Naive thymus-derived CD4-positive, alpha-beta T cell (primary cell): Measurements from ENCODE around the gene TGOLN2. TPM values are rescaled to one million over a fixed set of nuclear protein-coding genes. Genes with fewer than 3 reads are reported as not detected.

Source experiments
- ATAC-seq: fragments of 150-1000 bp; cut with Tn5 transposase; 2 replicates; pipeline ENCODE4 v1.10.0; 2021; ENCODE audit warnings: mild to moderate bottlenecking, moderate library complexity
- CTCF ChIA-PET: fragments of 350-600 bp; sonication (Branson Sonifier 250); formaldehyde crosslinking; loops from one replicate; lab custom pipeline; 2021; ENCODE audit warnings: antibody characterized with exemption; lab: Charles Lee
- POLR2A ChIA-PET: fragments of 350-600 bp; sonication (Branson Sonifier 250); formaldehyde crosslinking; loops from one replicate; lab custom pipeline; 2021; ENCODE audit warnings: antibody characterized with exemption, inconsistent platforms; lab: Charles Lee
- DNase-seq, 9 donors: peaks; one replicate each; pipeline versions ENCODE4 v3.0.0 to v3.0.0-alpha.2; 2020 to 2022; ENCODE audit warnings: mixed read lengths in 1 of 9
- H3K27ac ChIP-seq: one replicate; pipeline ENCODE4 v1.7.0; 2013; ENCODE audit warnings: mild to moderate bottlenecking, low read depth, low read length, moderate library complexity
- H3K27me3 ChIP-seq, 2 donors: one replicate each; pipeline ENCODE4 v1.7.0; 2013; ENCODE audit warnings: low read length in 2 of 2, mild to moderate bottlenecking in 2 of 2, moderate library complexity in 2 of 2; ENCODE audit not compliant: control insufficient read depth in 2 of 2, insufficient read depth in 2 of 2
- H3K36me3 ChIP-seq, 3 experiments: 1 replicate in 2 of 3; 2 replicates in 1 of 3; pipeline ENCODE4 v1.7.0; 2013; ENCODE audit warnings: low read length in 3 of 3, mild to moderate bottlenecking in 3 of 3, moderate library complexity in 1 of 3; ENCODE audit not compliant: insufficient read depth in 3 of 3, control insufficient read depth in 2 of 3
- H3K4me1 ChIP-seq, 2 donors: one replicate each; pipeline ENCODE4 v1.7.0; 2013; ENCODE audit warnings: low read length in 2 of 2, mild to moderate bottlenecking in 2 of 2, moderate library complexity in 1 of 2; ENCODE audit not compliant: control insufficient read depth in 2 of 2, insufficient read depth in 2 of 2
- H3K4me3 ChIP-seq: 2 replicates; pipeline ENCODE4 v1.7.0; 2013; ENCODE audit warnings: mild to moderate bottlenecking, low read length
- H3K9me3 ChIP-seq, 3 experiments: 1 replicate in 2 of 3; 2 replicates in 1 of 3; pipeline ENCODE4 v1.7.0; 2013; ENCODE audit warnings: low read length in 3 of 3; ENCODE audit not compliant: control insufficient read depth in 2 of 3
- H3K27ac Mint-ChIP-seq, 9 donors: one replicate each; pipeline ENCODE4 v1.8.0; 2020 to 2022; ENCODE audit warnings: mixed read lengths in 9 of 9, mild to moderate bottlenecking in 8 of 9, moderate library complexity in 5 of 9, inconsistent platforms in 2 of 9
- H3K27me3 Mint-ChIP-seq, 5 donors: one replicate each; pipeline ENCODE4 v1.8.0; 2021 to 2022; ENCODE audit warnings: mixed read lengths in 5 of 5, mild to moderate bottlenecking in 1 of 5
- H3K36me3 Mint-ChIP-seq, 5 donors: one replicate each; pipeline ENCODE4 v1.8.0; 2020 to 2022; ENCODE audit warnings: mixed read lengths in 5 of 5, mild to moderate bottlenecking in 3 of 5, inconsistent platforms in 1 of 5
- H3K4me1 Mint-ChIP-seq, 7 donors: one replicate each; pipeline ENCODE4 v1.8.0; 2020 to 2022; ENCODE audit warnings: mixed read lengths in 7 of 7, mild to moderate bottlenecking in 3 of 7, inconsistent platforms in 1 of 7
- H3K4me3 Mint-ChIP-seq, 10 donors: one replicate each; pipeline ENCODE4 v1.8.0; 2020 to 2022; ENCODE audit warnings: mild to moderate bottlenecking in 10 of 10, mixed read lengths in 10 of 10, moderate library complexity in 6 of 10, inconsistent platforms in 2 of 10
- H3K9me3 Mint-ChIP-seq, 11 donors: one replicate each; pipeline ENCODE4 v1.8.0; 2020 to 2022; ENCODE audit warnings: mixed read lengths in 11 of 11, mild to moderate bottlenecking in 4 of 11, inconsistent platforms in 1 of 11, moderate library complexity in 1 of 11
- intact Hi-C, 2 donors: fragments of 100-400 bp; cut with micrococcal nuclease; formaldehyde crosslinking; loops; one replicate each; pipeline ENCODE4 v1.15.1; 2023
- polyA plus RNA-seq, 2 donors: library from polyadenylated mRNA; unstranded; fragments of 300-500 nt; fragmentation: Illumina TruSeq; gene quantifications; one replicate each; pipeline ENCODE4 v1.2.3, GENCODE V29; 2021
- total RNA-seq, 6 experiments: library from RNA in 5 of 6; stranded (reverse) in 5 of 6; gene quantifications; 1 replicate in 5 of 6; 2 replicates in 1 of 6; pipeline ENCODE4 v1.2.3 and lab custom pipeline; 2021 to 2026

The TGOLN2 gene
- total and polyA plus RNA-seq, 7 experiments from 2014 or later: 75.7 to 200 (median 145) TPM

DNA sequence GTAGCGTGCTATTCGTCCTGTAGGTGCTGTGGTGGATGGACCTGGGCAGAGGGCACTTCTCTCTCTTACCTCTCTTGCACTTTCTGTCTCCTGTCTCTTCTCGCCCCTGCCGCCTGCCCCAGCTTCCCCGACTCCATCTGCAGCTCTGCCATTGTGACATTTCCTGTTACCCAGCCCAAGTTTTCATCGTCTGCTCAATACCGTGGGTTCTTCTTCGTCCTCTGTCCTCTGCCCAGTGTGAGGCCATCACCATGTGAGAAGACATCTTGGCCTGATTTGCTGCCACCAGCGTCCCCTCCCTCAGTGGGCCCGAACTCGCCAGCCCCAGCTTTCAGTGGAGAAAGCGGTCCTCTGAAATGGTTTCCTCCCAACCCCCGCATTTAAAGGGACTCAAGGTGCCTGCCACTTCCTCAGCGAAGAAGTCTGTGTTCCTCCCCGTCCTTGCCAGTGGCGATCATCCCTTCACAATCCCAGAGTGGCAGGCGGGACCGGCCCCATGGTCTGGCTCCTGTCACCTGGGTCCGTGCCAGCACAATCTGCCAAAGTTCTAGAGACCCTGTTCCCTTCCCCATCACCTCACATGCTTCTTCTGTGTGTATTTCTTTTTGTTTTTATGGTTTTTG is 18.0 kb downstream of the TGOLN2 start:
- peak; percentile 54 for ATAC-seq
- intact Hi-C loops: loop anchor here (1.0 to 5.0 kb wide), 4 partner anchors 10 to 242 kb away; partner anchors contain the start of genes ELMOD3 (in 1 of the 2), RETSAT (in 1 of the 2) and TGOLN2 (in 1 of the 2)
- H3K4me1 ChIP-seq: peaks cover 11 to 31% of the 10 kb centered on the region in 2 donors
- peak in 6 of 9 donors; percentile 36 to 50 (median 42) for DNase-seq
- no peaks in the 10 kb centered on the region for H3K27me3 ChIP-seq
- peaks cover 0 to 2% (median 0%) of the 10 kb centered on the region in 11 donors for H3K9me3 Mint-ChIP-seq
- peak overlapping the region; percentile 58 to 98 (median 95) for H3K27ac Mint-ChIP-seq
- H3K4me3 Mint-ChIP-seq: peak overlapping the region; percentile 80 to 93 (median 86)
- H3K27me3 Mint-ChIP-seq: peaks cover 0 to 3% (median 0%) of the 10 kb centered on the region in 5 donors
- H3K27ac ChIP-seq: peak overlapping the region; percentile 67
- H3K36me3 ChIP-seq: peaks cover 0 to 13% (median 0%) of the 10 kb centered on the region in 3 experiments
- ChIA-PET POLR2A (interaction anchor here (0.6 to 9.5 kb wide), 7 partner anchors 9 to 1252 kb away, joined by 3 to 220 read pairs (median 7); partner anchors contain the start of genes ELMOD3, MAT2A, RETSAT and TGOLN2), CTCF (interaction anchor here (1.4 to 2.1 kb wide), 5 partner anchors 9 to 17 kb away, joined by 4 to 9 read pairs (median 7); no protein-coding TSS in a partner anchor)
- no peaks in the 10 kb centered on the region for H3K9me3 ChIP-seq
- H3K36me3 Mint-ChIP-seq: peaks cover 0 to 21% (median 0%) of the 10 kb centered on the region in 5 donors
- peaks cover 21 to 60% (median 48%) of the 10 kb centered on the region in 7 donors for H3K4me1 Mint-ChIP-seq
- H3K4me3 ChIP-seq: peak overlapping the region; percentile 57

DNA sequence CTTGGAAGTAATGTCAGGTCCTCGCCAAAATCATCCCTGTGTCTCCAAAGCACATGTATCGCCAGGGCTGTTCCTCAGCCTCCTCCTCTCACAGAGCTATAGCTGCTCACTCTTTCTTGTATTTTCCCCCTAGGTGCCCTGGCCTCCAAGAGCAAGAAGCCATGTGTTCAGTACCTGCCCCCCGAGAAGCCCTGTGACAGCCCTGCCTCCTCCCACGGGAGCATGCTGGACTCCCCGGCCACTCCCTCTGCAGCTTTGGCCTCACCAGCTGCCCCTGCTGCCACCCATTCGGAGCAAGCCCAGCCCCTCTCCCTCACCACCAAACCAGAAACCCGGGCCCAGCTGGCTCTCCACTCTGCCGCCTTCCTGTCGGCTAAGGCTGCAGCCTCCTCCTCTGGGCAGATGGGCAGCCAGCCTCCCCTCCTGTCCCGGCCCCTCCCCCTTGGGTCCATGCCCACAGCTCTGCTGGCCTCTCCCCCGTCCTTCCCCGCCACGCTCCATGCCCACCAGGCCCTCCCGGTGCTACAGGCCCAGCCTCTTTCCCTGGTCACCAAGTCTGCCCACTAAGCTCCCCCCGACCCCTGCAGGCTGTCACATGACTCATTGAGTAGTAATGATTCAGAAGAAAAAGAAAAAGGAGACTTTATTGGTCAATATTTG is 18.8 kb downstream of the TGOLN2 start:
- ChIA-PET POLR2A (interaction anchor here (0.6 to 9.5 kb wide), 7 partner anchors 8 to 1253 kb away, joined by 3 to 220 read pairs (median 7); partner anchors contain the start of genes ELMOD3, MAT2A, RETSAT and TGOLN2), CTCF (interaction anchor here (1.4 to 2.1 kb wide), 5 partner anchors 8 to 18 kb away, joined by 4 to 9 read pairs (median 7); no protein-coding TSS in a partner anchor)
- H3K36me3 ChIP-seq: peaks cover 0 to 5% (median 0%) of the 10 kb centered on the region in 3 experiments
- peak overlapping the region; percentile 67 for H3K27ac ChIP-seq
- Mint-ChIP-seq H3K9me3 (peaks cover 0 to 2% (median 0%) of the 10 kb centered on the region in 11 donors), H3K27me3 (peaks cover 0 to 8% (median 0%) of the 10 kb centered on the region in 5 donors), H3K4me1 (peaks cover 26 to 56% (median 48%) of the 10 kb centered on the region in 7 donors), H3K36me3 (peaks cover 0 to 17% (median 0%) of the 10 kb centered on the region in 5 donors), H3K27ac (peak overlapping the region; percentile 43 to 98 (median 95)), H3K4me3 (peak overlapping the region; percentile 23 to 93 (median 86))
- DNase-seq (peak in 2 of 9 donors; percentile 16 to 18), ATAC-seq (peak; percentile 8)
- peaks cover 11 to 31% of the 10 kb centered on the region in 2 donors for H3K4me1 ChIP-seq
- H3K9me3 ChIP-seq: no peaks in the 10 kb centered on the region
- peak overlapping the region; percentile 57 for H3K4me3 ChIP-seq
- intact Hi-C loops: loop anchor here (1.0 to 5.0 kb wide), 2 partner anchors 45 to 243 kb away; partner anchors contain the start of genes ELMOD3 (in 1 of the 2) and RETSAT (in 1 of the 2)
- H3K27me3 ChIP-seq: no peaks in the 10 kb centered on the region

DNA sequence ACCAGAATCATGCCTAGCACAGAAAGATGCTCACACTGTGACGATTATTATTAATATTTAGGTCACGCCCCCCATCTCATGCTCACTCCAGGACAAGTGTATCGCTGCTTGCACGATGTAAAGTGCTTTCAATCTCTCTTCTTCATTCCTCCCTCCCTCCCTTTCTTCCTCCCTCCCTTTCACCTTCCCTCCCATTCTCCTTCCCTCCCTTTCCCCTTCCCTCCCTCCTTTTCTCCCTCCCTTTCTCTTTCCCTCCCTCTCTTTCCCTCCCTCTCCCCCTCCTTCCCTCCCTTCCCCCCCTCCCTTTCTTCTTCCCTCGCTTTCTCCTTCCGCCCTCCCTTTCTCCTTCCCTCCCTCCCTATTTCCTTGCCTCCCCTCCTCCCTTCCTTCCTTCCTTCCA is 19.6 kb downstream of the TGOLN2 start:
- no peaks in the 10 kb centered on the region for H3K36me3 ChIP-seq
- DNase-seq (no peak), ATAC-seq (no peak)
- intact Hi-C loops: loop anchor here in 1 of 2 donors (5.0 kb wide), 1 partner anchor 244 kb away; no protein-coding TSS in a partner anchor
- no peak overlapping the region for H3K4me3 ChIP-seq
- Mint-ChIP-seq H3K4me1 (peaks cover 28 to 51% (median 48%) of the 10 kb centered on the region in 7 donors), H3K27me3 (peaks cover 0 to 9% (median 0%) of the 10 kb centered on the region in 5 donors), H3K36me3 (peaks cover 0 to 11% (median 0%) of the 10 kb centered on the region in 5 donors), H3K4me3 (peak overlapping the region in 9 of 10 donors; percentile 23 to 93 (median 86)), H3K27ac (peak overlapping the region in 8 of 9 donors; percentile 41 to 97 (median 94)), H3K9me3 (peaks cover 0 to 2% (median 0%) of the 10 kb centered on the region in 11 donors)
- no peaks in the 10 kb centered on the region for H3K9me3 ChIP-seq
- no peaks in the 10 kb centered on the region for H3K27me3 ChIP-seq
- POLR2A ChIA-PET: interaction anchor here (0.6 to 9.5 kb wide), 3 partner anchors 14 to 368 kb away, joined by 3 to 220 read pairs (median 7); partner anchors contain the start of genes MAT2A and TGOLN2
- CTCF ChIA-PET: no interaction called here
- peak overlapping the region; percentile 60 for H3K27ac ChIP-seq
- peaks cover 11 to 31% of the 10 kb centered on the region in 2 donors for H3K4me1 ChIP-seq

DNA sequence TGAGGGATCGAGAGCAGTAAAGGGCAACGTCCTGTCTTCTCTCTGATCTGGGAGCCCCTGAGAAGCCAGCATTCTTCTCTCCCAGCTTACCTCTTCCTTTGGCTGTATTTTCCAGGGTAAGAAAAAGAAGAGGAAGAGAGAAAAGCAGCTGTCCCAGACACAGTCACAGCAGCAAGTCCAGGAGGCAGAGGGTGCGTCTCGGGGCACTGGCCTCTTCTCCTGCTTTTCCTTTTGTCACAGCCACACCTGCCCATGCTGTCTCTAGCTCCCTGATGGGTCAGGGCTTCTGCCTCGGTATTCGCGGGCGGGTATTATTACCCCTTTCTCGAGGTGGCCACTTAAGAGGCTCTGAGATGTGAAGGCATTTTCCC is 20.3 kb downstream of the TGOLN2 start:
- Histone ChIP-seq H3K36me3 (no peaks in the 10 kb centered on the region), H3K27ac (peak overlapping the region; percentile 60), H3K4me1 (peaks cover 11 to 31% of the 10 kb centered on the region in 2 donors), H3K27me3 (no peaks in the 10 kb centered on the region), H3K4me3 (peak overlapping the region; percentile 50), H3K9me3 (no peaks in the 10 kb centered on the region)
- DNase-seq: no peak
- H3K9me3 Mint-ChIP-seq: peaks cover 0 to 2% (median 0%) of the 10 kb centered on the region in 11 donors
- intact Hi-C loops: loop anchor here in 1 of 2 donors (5.0 kb wide), 1 partner anchor 245 kb away; no protein-coding TSS in a partner anchor
- peak overlapping the region; percentile 35 to 93 (median 80) for H3K4me3 Mint-ChIP-seq
- H3K4me1 Mint-ChIP-seq: peaks cover 28 to 51% (median 48%) of the 10 kb centered on the region in 7 donors
- CTCF ChIA-PET: interaction anchor here (0.6 kb wide), 1 partner anchor 44 kb away, joined by 3 read pairs; no protein-coding TSS in a partner anchor
- H3K27ac Mint-ChIP-seq: peak overlapping the region in 8 of 9 donors; percentile 78 to 97 (median 94)
- POLR2A ChIA-PET: interaction anchor here (0.6 to 9.5 kb wide), 7 partner anchors 8 to 367 kb away, joined by 3 to 220 read pairs (median 3); partner anchors contain the start of genes ELMOD3, RETSAT and TGOLN2
- peaks cover 0 to 11% (median 0%) of the 10 kb centered on the region in 5 donors for H3K27me3 Mint-ChIP-seq
- peak; percentile 1 for ATAC-seq
- H3K36me3 Mint-ChIP-seq: peaks cover 0 to 11% (median 0%) of the 10 kb centered on the region in 5 donors

DNA sequence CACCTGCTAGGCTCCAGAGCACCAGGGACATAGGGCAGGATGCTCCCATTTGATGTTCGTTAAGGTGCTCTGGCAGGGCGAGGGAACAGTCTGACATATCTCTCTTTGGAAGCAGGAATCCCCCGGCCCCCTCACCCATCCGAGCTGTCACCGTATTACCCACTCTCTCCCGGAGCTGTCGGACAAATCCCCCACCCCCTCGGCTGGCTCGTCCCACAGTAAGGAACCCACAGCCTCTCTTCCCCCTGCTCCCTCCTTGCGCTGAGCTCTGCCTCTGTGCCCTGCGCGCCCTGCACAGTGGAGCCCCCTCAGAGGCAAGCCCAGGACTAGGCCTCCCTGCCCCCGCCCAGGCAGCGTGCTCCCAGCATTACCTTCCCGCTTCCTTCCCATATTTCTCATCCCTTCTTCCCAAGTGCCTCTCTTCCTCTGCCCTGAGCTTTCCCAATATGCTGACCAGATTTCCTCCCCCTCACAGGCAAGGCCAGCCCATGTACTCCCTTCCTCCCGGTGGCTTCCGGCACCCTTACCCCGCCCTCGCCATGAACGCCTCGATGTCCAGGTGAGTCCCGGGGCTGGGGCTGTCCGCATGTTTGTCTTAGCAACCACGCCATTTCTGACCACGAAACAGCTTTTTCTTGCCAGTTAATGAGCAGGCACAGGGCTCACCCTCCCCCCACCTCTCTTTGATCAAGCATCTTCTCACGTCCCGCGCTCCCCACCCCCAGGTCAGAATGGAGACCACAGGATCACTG is 23.8 kb downstream of the TGOLN2 start:
- peak overlapping the region in 1 of 9 donors; percentile 41 for H3K27ac Mint-ChIP-seq
- H3K4me3 Mint-ChIP-seq: no peak overlapping the region
- DNase-seq (no peak), ATAC-seq (no peak)
- H3K36me3 Mint-ChIP-seq: peaks cover 0 to 4% (median 0%) of the 10 kb centered on the region in 5 donors
- peaks cover 5 to 17% of the 10 kb centered on the region in 2 donors for H3K4me1 ChIP-seq
- no peaks in the 10 kb centered on the region for H3K36me3 ChIP-seq
- no peaks in the 10 kb centered on the region for H3K27me3 ChIP-seq
- intact Hi-C loops: no loop called here
- ChIA-PET POLR2A (interaction anchor here (9.5 kb wide), 1 partner anchor 18 kb away, joined by 220 read pairs; the partner anchor contains the start of gene TGOLN2), CTCF (interaction anchor here (0.6 kb wide), 1 partner anchor 293 kb away, joined by 4 read pairs; no protein-coding TSS in a partner anchor)
- H3K9me3 ChIP-seq: no peaks in the 10 kb centered on the region
- H3K4me1 Mint-ChIP-seq: peaks cover 13 to 39% (median 32%) of the 10 kb centered on the region in 7 donors
- H3K27me3 Mint-ChIP-seq: peaks cover 0 to 20% (median 0%) of the 10 kb centered on the region in 5 donors
- no peak overlapping the region for H3K27ac ChIP-seq
- H3K9me3 Mint-ChIP-seq: no peaks in the 10 kb centered on the region
- H3K4me3 ChIP-seq: no peak overlapping the region
